Small intestine (tissue), 7 donors: Measurements from ENCODE around the gene SPINDOC. TPM values are rescaled to one million over a fixed set of nuclear protein-coding genes. Genes with fewer than 3 reads are reported as not detected.

ENCODE experiments used
- DNase-seq, 2 donors: peaks; one replicate each; pipeline versions ENCODE4 v3.0.0 to v3.0.0-alpha.2; 2013
- FAIRE-seq: peaks from 2 replicates; lab custom pipeline; 2012; peaks lifted over from hg19 to GRCh38; lab: Jason Lieb, UNC
- H3K27ac ChIP-seq, 3 donors: one replicate each; pipeline ENCODE4 v1.5.1; 2013; ENCODE audit warnings: low read length in 2 of 3, mild to moderate bottlenecking in 2 of 3, control low read depth in 1 of 3, inconsistent platforms in 1 of 3, low read depth in 1 of 3, moderate library complexity in 1 of 3
- H3K27me3 ChIP-seq, 3 donors: one replicate each; pipeline ENCODE4 v1.6.1; 2013; ENCODE audit warnings: low read length in 3 of 3, inconsistent platforms in 1 of 3; ENCODE audit not compliant: control insufficient read depth in 3 of 3, insufficient read depth in 3 of 3
- H3K36me3 ChIP-seq, 3 donors: one replicate each; pipeline ENCODE4 v1.6.1; 2013; ENCODE audit warnings: low read length in 3 of 3, inconsistent platforms in 1 of 3, low read depth in 1 of 3, mild to moderate bottlenecking in 1 of 3, moderate library complexity in 1 of 3; ENCODE audit not compliant: control insufficient read depth in 3 of 3, insufficient read depth in 2 of 3
- H3K4me1 ChIP-seq, 3 donors: one replicate each; pipeline ENCODE4 v1.6.1; 2013; ENCODE audit warnings: low read length in 2 of 3, inconsistent platforms in 1 of 3, low read depth in 1 of 3, mild to moderate bottlenecking in 1 of 3, moderate library complexity in 1 of 3; ENCODE audit not compliant: control insufficient read depth in 3 of 3, insufficient read depth in 2 of 3
- H3K4me3 ChIP-seq, 3 donors: one replicate each; pipeline ENCODE4 v1.5.1; 2013; ENCODE audit warnings: low read length in 3 of 3, control low read depth in 1 of 3, inconsistent platforms in 1 of 3, low read depth in 1 of 3, mild to moderate bottlenecking in 1 of 3, moderate library complexity in 1 of 3
- H3K9me3 ChIP-seq, 2 donors: one replicate each; pipeline ENCODE4 v1.6.1; 2013; ENCODE audit warnings: low read depth in 1 of 2, low read length in 1 of 2; ENCODE audit not compliant: control insufficient read depth in 2 of 2, insufficient read depth in 1 of 2
- WGBS, 3 donors: extraction: QIAGEN DNeasy Blood & Tissue Kit; methylation state at CpG; one replicate each; pipeline ENCODE4 v1.1.7; 2013; 5-methylcytosine and 5-hydroxymethylcytosine counted together
- polyA plus RNA-seq, 4 donors: library from polyadenylated mRNA; stranded (reverse) in 3 of 4; unstranded in 1 of 4; fragments of 200-250 nt in 3 of 4; fragments of 120-200 nt in 1 of 4; gene quantifications; one replicate each; pipeline versions ENCODE4 v1.2.1 to v1.2.3, GENCODE V29; 2013
- donor health status: healthy with polysubstance abuse.
- donor health status: control.
- donor health status: control.
- donor health status: Bipolar disorder and iron deficiency.
- donor health status: healthy.

Gene SPINDOC
- polyA plus RNA-seq, 4 donors = 1.1 to 17.4 (median 5.4) TPM

DNA sequence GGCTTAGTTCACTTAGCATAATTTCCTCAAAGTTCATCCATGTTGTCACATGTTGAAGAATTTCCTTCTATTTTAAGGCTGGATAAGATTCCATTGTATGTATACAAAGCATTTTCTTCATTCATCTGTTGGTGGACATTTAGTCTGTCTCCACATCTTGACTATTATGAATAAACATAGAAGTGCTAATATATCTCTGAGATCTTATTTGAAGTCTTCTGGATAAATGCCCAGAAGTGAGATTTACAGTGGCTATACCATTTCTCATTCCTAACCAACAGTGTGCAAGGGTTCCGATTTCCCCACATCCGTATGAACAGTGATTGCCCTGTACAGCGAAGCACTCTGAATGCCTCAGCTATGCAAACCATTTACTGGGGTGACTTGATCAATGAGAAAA lies 38.1 kb upstream of the SPINDOC start:
- Histone ChIP-seq H3K36me3 (no peaks in the 10 kb centered on the region), H3K27ac (no peak overlapping the region), H3K4me3 (no peak overlapping the region), H3K27me3 (no peaks in the 10 kb centered on the region), H3K9me3 (no peaks in the 10 kb centered on the region), H3K4me1 (peaks cover 0 to 7% (median 0%) of the 10 kb centered on the region in 3 donors)
- 79 to 84% (median 83%) methylated on average over 3 of the region's 3 CpGs for WGBS, 3 donors
- FAIRE-seq (no peak), DNase-seq (no peak)

GRCh38 chr11:63779039-63779438 lies 34.2 kb upstream of the SPINDOC start:
- H3K9me3 ChIP-seq = no peaks in the 10 kb centered on the region
- no peak for DNase-seq

DNA sequence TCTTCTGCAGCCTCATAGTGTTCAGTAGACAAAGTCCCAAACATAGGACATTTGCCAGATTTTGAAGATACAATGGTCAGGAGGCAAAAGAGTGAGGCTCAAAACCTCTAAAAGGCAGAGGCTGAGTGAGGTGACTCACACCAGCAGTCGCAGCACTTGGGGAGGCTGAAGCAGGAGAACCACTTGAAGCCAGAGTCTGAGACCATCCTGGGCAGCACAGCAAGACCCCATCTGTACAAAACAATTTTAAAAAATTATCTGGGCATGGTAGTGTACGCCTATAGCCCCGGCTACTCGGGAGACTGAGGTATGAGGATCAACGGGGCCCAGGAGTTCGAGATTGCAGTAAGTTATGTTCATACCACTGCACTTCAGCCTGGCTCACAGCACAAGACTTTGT lies 30.5 kb upstream of the SPINDOC start:
- no peaks in the 10 kb centered on the region for H3K4me1 ChIP-seq
- H3K9me3 ChIP-seq = no peaks in the 10 kb centered on the region
- H3K27ac ChIP-seq = no peak overlapping the region
- no peak for FAIRE-seq
- no peak for DNase-seq
- H3K4me3 ChIP-seq = no peak overlapping the region
- H3K36me3 ChIP-seq = no peaks in the 10 kb centered on the region
- H3K27me3 ChIP-seq = no peaks in the 10 kb centered on the region
- whole genome bisulfite sequencing, 3 donors = 86 to 95% (median 93%) methylated on average over 6 of the region's 6 CpGs

More at GRCh38 chr11:63779039-63779438, 34.2 kb upstream of the SPINDOC start:
- FAIRE-seq = no peak
- no peak overlapping the region for H3K27ac ChIP-seq
- WGBS, 3 donors = 52 to 95% (median 82%) methylated on average over 2 of the region's 2 CpGs
- H3K27me3 ChIP-seq = no peaks in the 10 kb centered on the region
- H3K36me3 ChIP-seq = no peaks in the 10 kb centered on the region
- no peaks in the 10 kb centered on the region for H3K4me1 ChIP-seq
- no peak overlapping the region for H3K4me3 ChIP-seq

GRCh38 chr11:63783925-63784592 lies 29.2 kb upstream of the SPINDOC start:
- H3K27ac ChIP-seq = no peak overlapping the region
- H3K9me3 ChIP-seq = no peaks in the 10 kb centered on the region
- H3K4me3 ChIP-seq = no peak overlapping the region
- no peaks in the 10 kb centered on the region for H3K27me3 ChIP-seq
- H3K36me3 ChIP-seq = no peaks in the 10 kb centered on the region
- no peaks in the 10 kb centered on the region for H3K4me1 ChIP-seq
- peak in 1 of 2 donors; percentile 19 for DNase-seq
- 55 to 76% (median 73%) methylated on average over 6 to 7 of the region's 7 CpGs for whole genome bisulfite sequencing, 3 donors
- no peak for FAIRE-seq

DNA sequence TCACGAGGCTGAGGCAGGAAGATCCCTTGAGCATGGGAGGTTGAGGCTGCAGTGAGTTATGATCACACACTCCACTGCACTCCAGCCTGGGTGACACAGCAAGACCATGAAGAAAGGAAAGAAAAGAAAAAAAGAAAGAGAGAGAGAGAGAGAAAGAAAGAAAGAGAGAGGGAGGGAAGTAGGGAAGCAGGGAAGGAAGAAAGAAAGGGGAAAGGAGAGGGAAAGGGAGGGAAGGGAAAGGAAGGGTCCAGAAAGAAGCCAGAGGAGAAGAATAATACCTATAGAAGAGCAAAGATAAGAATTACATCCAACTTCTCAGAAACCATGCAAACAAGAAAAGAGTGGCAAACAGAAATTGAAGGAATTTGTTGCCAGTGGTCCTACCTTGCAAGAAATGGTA lies 27.4 kb upstream of the SPINDOC start:
- FAIRE-seq (no peak), DNase-seq (no peak)
- Histone ChIP-seq H3K4me3 (no peak overlapping the region), H3K36me3 (no peaks in the 10 kb centered on the region), H3K4me1 (no peaks in the 10 kb centered on the region), H3K27ac (no peak overlapping the region), H3K27me3 (no peaks in the 10 kb centered on the region), H3K9me3 (peaks cover 0 to 4% of the 10 kb centered on the region in 2 donors)
- WGBS, 3 donors = 75 to 81% (median 76%) methylated on average over 1 of the region's 1 CpG

DNA sequence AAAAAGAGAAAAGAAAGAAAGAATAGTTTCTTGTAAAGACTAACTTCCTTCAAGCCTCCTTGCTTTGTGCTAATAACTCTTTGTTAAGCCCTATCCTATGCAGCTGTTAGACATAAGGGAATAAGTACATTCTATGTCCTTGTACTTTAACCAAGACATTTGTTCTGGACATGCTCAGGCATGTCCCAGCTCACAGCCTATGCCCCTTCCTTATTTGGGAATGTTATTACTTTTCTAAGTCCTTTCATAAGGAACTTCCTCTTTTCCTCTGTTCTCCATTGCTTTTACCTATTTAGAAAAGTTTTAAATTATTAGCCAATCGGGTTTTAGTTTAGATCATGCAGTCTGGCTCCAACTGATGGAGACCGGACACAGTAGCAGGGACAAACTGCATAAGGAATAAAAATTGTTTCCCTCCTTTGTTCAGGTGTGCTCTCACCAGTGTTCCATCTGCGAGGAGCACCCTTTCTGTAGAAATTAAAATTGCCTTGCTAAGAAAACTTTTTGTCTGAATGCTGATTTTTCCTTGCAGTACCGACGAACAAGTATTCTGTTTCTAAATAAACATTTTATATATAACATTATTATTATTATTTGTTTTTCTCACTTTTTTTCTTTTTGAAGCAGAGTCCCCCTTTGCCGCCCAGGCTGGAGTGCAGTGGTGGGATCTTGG lies 21.6 kb upstream of the SPINDOC start:
- WGBS, 3 donors = 83 to 94% (median 92%) methylated on average over 6 of the region's 6 CpGs
- Histone ChIP-seq H3K4me1 (no peaks in the 10 kb centered on the region), H3K36me3 (no peaks in the 10 kb centered on the region), H3K27ac (no peak overlapping the region), H3K4me3 (no peak overlapping the region), H3K27me3 (peaks cover 0 to 1% (median 0%) of the 10 kb centered on the region in 3 donors), H3K9me3 (peaks cover 0 to 22% of the 10 kb centered on the region in 2 donors)
- DNase-seq (no peak), FAIRE-seq (no peak)

- Histone ChIP-seq H3K36me3 (no peaks in the 10 kb centered on the region), H3K9me3 (peaks cover 0 to 22% of the 10 kb centered on the region in 2 donors), H3K4me1 (no peaks in the 10 kb centered on the region), H3K4me3 (no peak overlapping the region), H3K27ac (no peak overlapping the region), H3K27me3 (peaks cover 0 to 1% (median 0%) of the 10 kb centered on the region in 3 donors)
- no peak for DNase-seq
- no peak for FAIRE-seq
These were observed 20.1 kb upstream of the SPINDOC start for GRCh38 chr11:63793161-63793560.

DNA sequence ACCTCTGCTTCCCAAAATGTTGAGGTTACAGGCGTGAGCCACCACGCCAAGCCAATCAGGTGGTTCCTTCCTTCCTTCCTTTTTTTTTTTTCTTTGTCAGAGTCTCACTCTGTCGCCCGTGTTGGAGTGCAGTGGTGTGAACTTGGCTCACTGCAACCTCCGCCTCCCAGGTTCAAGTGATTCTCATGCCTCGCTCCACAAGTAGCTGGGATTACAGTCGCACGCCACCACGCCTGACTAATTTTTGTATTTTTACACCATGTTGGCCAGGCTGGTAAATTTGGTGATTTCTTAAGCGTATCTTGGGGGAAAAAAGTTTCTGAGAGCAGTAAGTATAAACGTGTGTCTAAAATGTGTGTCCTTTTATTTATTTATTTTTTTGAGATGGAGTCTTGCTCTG lies 18.2 kb upstream of the SPINDOC start:
- Histone ChIP-seq H3K9me3 (peaks cover 0 to 22% of the 10 kb centered on the region in 2 donors), H3K4me1 (no peaks in the 10 kb centered on the region), H3K27ac (no peak overlapping the region), H3K4me3 (no peak overlapping the region), H3K36me3 (no peaks in the 10 kb centered on the region), H3K27me3 (peaks cover 0 to 1% (median 0%) of the 10 kb centered on the region in 3 donors)
- DNase-seq (no peak), FAIRE-seq (no peak)
- WGBS, 3 donors = 76 to 84% (median 80%) methylated on average over 11 of the region's 11 CpGs
